GM23338 (cell line): ENCODE data around the gene HIBADH. TPM values are rescaled to one million over a fixed set of nuclear protein-coding genes. Genes with fewer than 3 reads are reported as not detected.

ENCODE experiments used
- ATAC-seq: fragments of 200-7000 bp; cut with Tn5 transposase; 3 replicates; pipeline ENCODE4 v1.9.1; 2020
- DNase-seq: peaks from one replicate; pipeline ENCODE4 v3.0.0-alpha.2; 2015; ENCODE audit warnings: low spot score
- H2AFZ ChIP-seq: fragments of 200-600 bp; sonication (generic); 2 replicates; pipeline ENCODE4 v1.8.0; 2016; ENCODE audit warnings: antibody characterized with exemption, mild to moderate bottlenecking, moderate library complexity
- H3F3A ChIP-seq: fragments of 200-600 bp; sonication (generic); replicated peaks from 2 replicates; pipeline ENCODE4 v1.8.0; 2017; ENCODE audit warnings: antibody characterized with exemption, mixed run types, low read depth
- H3K27ac ChIP-seq: fragments of 200-600 bp; sonication (generic); 2 replicates; pipeline ENCODE4 v1.6.1; 2016; ENCODE audit warnings: low read depth
- H3K27me3 ChIP-seq: fragments of 200-600 bp; sonication (generic); 2 replicates; pipeline ENCODE4 v1.8.0; 2016; ENCODE audit warnings: mild to moderate bottlenecking, mixed run types, moderate library complexity; ENCODE audit not compliant: insufficient read depth
- H3K36me3 ChIP-seq: fragments of 200-600 bp; sonication (generic); 2 replicates; pipeline ENCODE4 v1.8.0; 2016; ENCODE audit warnings: mild to moderate bottlenecking; ENCODE audit not compliant: insufficient read depth
- H3K4me1 ChIP-seq: fragments of 200-600 bp; sonication (generic); 2 replicates; pipeline ENCODE4 v1.8.0; 2016; ENCODE audit warnings: mild to moderate bottlenecking, moderate library complexity; ENCODE audit not compliant: insufficient read depth
- H3K4me2 ChIP-seq: fragments of 200-600 bp; sonication (generic); 2 replicates; pipeline ENCODE4 v1.7.1; 2017; ENCODE audit warnings: mixed run types
- H3K4me3 ChIP-seq: fragments of 200-600 bp; sonication (generic); 2 replicates; pipeline ENCODE4 v1.6.1; 2016; ENCODE audit warnings: mixed run types
- H3K79me2 ChIP-seq: fragments of 200-600 bp; sonication (generic); replicated peaks from 2 replicates; pipeline ENCODE4 v1.8.0; 2017; ENCODE audit warnings: mild to moderate bottlenecking; ENCODE audit not compliant: insufficient read depth
- H3K9me2 ChIP-seq: fragments of 200-600 bp; sonication (generic); 2 replicates; pipeline ENCODE4 v1.8.0; 2017; ENCODE audit not compliant: insufficient read depth
- H4K20me1 ChIP-seq: fragments of 200-600 bp; sonication (generic); replicated peaks from 2 replicates; pipeline ENCODE4 v1.8.0; 2017; ENCODE audit warnings: mild to moderate bottlenecking; ENCODE audit not compliant: insufficient read depth
- H3K27ac Mint-ChIP-seq: 2 replicates; pipeline ENCODE4 v1.8.0; 2020; ENCODE audit warnings: inconsistent platforms, mild to moderate bottlenecking, moderate library complexity, mixed read lengths
- H3K27me3 Mint-ChIP-seq: 3 replicates; pipeline ENCODE4 v1.8.0; 2022; ENCODE audit warnings: low read depth, mild to moderate bottlenecking, moderate library complexity, mixed read lengths, inconsistent platforms; ENCODE audit not compliant: insufficient read depth, poor library complexity
- H3K36me3 Mint-ChIP-seq: 3 replicates; pipeline ENCODE4 v1.8.0; 2021; ENCODE audit warnings: low read depth, mild to moderate bottlenecking, inconsistent platforms, moderate library complexity, mixed read lengths
- H3K4me1 Mint-ChIP-seq: 3 replicates; pipeline ENCODE4 v1.8.0; 2020; ENCODE audit warnings: mild to moderate bottlenecking, inconsistent platforms, mixed read lengths
- H3K4me3 Mint-ChIP-seq: 3 replicates; pipeline ENCODE4 v1.8.0; 2021; ENCODE audit warnings: moderate library complexity, mild to moderate bottlenecking, inconsistent platforms, mixed read lengths
- H3K9me3 Mint-ChIP-seq: 3 replicates; pipeline ENCODE4 v1.8.0; 2020; ENCODE audit warnings: moderate library complexity, mild to moderate bottlenecking, inconsistent platforms, mixed read lengths
- EZH2 ChIP-seq: fragments of 200-600 bp; sonication (generic); IDR thresholded peaks from one replicate; pipeline ENCODE4 v1.8.0; 2017; ENCODE audit warnings: antibody characterized with exemption, mild to moderate bottlenecking, low read depth; ENCODE audit not compliant: unreplicated experiment
- JUNB ChIP-seq: IDR thresholded peaks from one replicate; pipeline ENCODE4 v1.6.1; 2016; ENCODE audit warnings: antibody characterized with exemption; ENCODE audit not compliant: unreplicated experiment
- NANOG ChIP-seq: IDR thresholded peaks from 2 replicates; pipeline ENCODE4 v1.6.1; 2016; ENCODE audit warnings: antibody characterized with exemption, borderline replicate concordance
- POLR2AphosphoS5 ChIP-seq: IDR thresholded peaks from 2 replicates; pipeline ENCODE4 v1.6.1; 2016; ENCODE audit warnings: antibody characterized with exemption, low read depth
- STAT1 ChIP-seq: IDR thresholded peaks from one replicate; pipeline ENCODE4 v1.6.1; 2016; ENCODE audit warnings: antibody characterized with exemption; ENCODE audit not compliant: unreplicated experiment
- ZNF331 ChIP-seq: fragments of 250-450 bp; sonication (Bioruptor Pico); IDR thresholded peaks from 2 replicates; pipeline ENCODE4 v1.5.0; 2020; ENCODE audit warnings: low read depth, mild to moderate bottlenecking, moderate library complexity
- polyA plus RNA-seq: library from polyadenylated mRNA; unstranded; fragments of >200 nt; fragmentation: Nextera tagmentation; extraction: Ambion mirVana; gene quantifications from 2 replicates; pipeline ENCODE4 v1.2.1, GENCODE V29; 2016
- total RNA-seq: library from RNA; depleted of rRNA; stranded (reverse); fragments of >200 nt; shearing (Covaris generic); gene quantifications from 2 replicates; pipeline ENCODE4 v1.2.3, GENCODE V29; 2014
- TF ChIP-seq, protein P1 (sequence below): IDR thresholded peaks from one replicate; pipeline ENCODE4 v1.6.1; 2018; ENCODE audit warnings: antibody characterized with exemption; ENCODE audit not compliant: unreplicated experiment
- TF ChIP-seq, protein P2 (sequence below), 2 experiments: fragments of 200-600 bp in 1 of 2; sonication (generic) in 1 of 2; conservative IDR thresholded peaks; 2 replicates each; pipeline versions ENCODE4 v1.5.1 to v1.6.1; 2016 to 2017; ENCODE audit warnings: antibody characterized with exemption in 2 of 2, low read depth in 2 of 2, mild to moderate bottlenecking in 2 of 2, moderate library complexity in 1 of 2
- TF ChIP-seq, protein P3 (sequence below): IDR thresholded peaks from 2 replicates; pipeline ENCODE4 v1.6.1; 2016; ENCODE audit warnings: antibody characterized with exemption

HIBADH gene
- total and polyA plus RNA-seq, 2 experiments from 2014 or later, result 31.3 to 57.0 TPM

DNA sequence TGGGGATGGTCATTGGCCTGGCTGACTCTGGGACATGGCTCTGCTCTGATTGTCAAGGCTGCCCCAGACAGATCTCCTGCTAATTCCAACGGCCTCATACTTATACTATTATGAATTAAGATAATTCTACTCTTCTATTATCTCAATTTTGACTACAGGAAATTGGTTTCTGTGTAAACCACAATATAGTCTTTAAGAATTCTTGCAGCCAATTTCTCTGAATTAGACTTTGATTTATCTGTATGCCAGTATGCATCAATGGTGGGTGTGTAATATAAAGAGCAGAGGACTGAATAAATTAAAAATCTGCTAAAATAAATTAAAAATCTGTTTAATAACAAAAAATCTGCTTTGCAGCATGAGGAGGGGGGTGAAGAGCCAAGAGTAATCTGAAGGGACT, 27.0 kb downstream of the HIBADH start (continued):
- TF ChIP-seq POLR2AphosphoS5 (no peak), NANOG (no peak), JUNB (no peak), ZNF331 (CRISPR knock-in tag) (no peak), EZH2 (no peak)
- TF ChIP-seq, protein P1, sequence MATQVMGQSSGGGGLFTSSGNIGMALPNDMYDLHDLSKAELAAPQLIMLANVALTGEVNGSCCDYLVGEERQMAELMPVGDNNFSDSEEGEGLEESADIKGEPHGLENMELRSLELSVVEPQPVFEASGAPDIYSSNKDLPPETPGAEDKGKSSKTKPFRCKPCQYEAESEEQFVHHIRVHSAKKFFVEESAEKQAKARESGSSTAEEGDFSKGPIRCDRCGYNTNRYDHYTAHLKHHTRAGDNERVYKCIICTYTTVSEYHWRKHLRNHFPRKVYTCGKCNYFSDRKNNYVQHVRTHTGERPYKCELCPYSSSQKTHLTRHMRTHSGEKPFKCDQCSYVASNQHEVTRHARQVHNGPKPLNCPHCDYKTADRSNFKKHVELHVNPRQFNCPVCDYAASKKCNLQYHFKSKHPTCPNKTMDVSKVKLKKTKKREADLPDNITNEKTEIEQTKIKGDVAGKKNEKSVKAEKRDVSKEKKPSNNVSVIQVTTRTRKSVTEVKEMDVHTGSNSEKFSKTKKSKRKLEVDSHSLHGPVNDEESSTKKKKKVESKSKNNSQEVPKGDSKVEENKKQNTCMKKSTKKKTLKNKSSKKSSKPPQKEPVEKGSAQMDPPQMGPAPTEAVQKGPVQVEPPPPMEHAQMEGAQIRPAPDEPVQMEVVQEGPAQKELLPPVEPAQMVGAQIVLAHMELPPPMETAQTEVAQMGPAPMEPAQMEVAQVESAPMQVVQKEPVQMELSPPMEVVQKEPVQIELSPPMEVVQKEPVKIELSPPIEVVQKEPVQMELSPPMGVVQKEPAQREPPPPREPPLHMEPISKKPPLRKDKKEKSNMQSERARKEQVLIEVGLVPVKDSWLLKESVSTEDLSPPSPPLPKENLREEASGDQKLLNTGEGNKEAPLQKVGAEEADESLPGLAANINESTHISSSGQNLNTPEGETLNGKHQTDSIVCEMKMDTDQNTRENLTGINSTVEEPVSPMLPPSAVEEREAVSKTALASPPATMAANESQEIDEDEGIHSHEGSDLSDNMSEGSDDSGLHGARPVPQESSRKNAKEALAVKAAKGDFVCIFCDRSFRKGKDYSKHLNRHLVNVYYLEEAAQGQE, result no peak
- TF ChIP-seq, protein P2, sequence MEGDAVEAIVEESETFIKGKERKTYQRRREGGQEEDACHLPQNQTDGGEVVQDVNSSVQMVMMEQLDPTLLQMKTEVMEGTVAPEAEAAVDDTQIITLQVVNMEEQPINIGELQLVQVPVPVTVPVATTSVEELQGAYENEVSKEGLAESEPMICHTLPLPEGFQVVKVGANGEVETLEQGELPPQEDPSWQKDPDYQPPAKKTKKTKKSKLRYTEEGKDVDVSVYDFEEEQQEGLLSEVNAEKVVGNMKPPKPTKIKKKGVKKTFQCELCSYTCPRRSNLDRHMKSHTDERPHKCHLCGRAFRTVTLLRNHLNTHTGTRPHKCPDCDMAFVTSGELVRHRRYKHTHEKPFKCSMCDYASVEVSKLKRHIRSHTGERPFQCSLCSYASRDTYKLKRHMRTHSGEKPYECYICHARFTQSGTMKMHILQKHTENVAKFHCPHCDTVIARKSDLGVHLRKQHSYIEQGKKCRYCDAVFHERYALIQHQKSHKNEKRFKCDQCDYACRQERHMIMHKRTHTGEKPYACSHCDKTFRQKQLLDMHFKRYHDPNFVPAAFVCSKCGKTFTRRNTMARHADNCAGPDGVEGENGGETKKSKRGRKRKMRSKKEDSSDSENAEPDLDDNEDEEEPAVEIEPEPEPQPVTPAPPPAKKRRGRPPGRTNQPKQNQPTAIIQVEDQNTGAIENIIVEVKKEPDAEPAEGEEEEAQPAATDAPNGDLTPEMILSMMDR (conservative IDR thresholded peaks at IDR 0.05; ENCODE audit: low read depth in 2 of 2), result no peak

DNA sequence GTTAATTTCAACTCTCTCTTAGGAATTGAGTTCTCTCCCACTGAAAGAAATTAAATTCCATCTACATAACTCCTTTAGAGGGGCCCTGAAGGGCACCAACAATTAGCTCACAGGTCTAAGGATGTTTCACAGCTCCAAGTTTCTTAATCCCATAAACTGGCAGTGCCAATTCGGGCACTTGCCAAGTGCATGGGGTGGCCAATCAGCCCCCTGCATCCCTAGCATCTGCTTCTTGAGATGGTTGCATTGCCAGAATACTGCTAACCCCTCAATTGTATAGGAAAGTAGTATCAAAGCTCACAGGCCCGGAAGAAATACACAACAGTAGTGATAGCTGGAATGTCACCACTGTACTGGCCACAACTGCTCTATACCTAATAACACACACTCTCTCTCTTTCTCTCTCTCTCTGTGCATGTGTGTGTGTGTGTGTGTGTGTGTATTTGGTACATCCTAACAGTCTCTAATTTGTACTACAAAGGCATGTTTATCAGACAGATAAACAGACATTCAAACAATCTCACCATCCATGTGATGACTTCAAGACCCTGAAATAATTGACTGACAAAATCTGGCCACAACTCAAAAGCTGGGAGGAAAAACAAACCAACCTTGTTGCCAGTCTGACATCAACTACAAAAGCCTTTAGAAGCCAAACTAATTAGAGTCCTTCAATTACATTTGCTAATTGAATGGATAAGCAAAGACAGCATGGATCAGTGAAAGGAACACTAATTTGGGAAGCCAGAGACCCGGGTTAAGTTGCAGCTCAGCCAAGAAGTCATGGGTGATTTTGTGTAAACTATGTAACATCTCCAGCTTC, 27.8 kb downstream of the HIBADH start:
- Histone ChIP-seq H3K4me3 (no peak overlapping the region), H2AFZ (no peak overlapping the region), H3K9me2 (no peaks in the 10 kb centered on the region), H4K20me1 (no peaks in the 10 kb centered on the region; the same call in 1 of the 2 replicates), H3K79me2 (peaks cover 3% of the 10 kb centered on the region; the same call in 1 of the 2 replicates), H3K36me3 (no peaks in the 10 kb centered on the region), H3K4me2 (no peak overlapping the region), H3F3A (no peaks in the 10 kb centered on the region), H3K4me1 (peaks cover 22% of the 10 kb centered on the region), H3K27me3 (no peaks in the 10 kb centered on the region), H3K27ac (no peak overlapping the region)
- peaks cover 6% of the 10 kb centered on the region for H3K27me3 Mint-ChIP-seq
- H3K4me3 Mint-ChIP-seq, result no peak overlapping the region
- no peak for ATAC-seq
- peaks cover 35% of the 10 kb centered on the region for H3K4me1 Mint-ChIP-seq
- H3K9me3 Mint-ChIP-seq, result no peaks in the 10 kb centered on the region
- no peak overlapping the region for H3K27ac Mint-ChIP-seq
- no peak for DNase-seq
- H3K36me3 Mint-ChIP-seq, result peaks cover 9% of the 10 kb centered on the region; the same call in 2 of the 3 replicates
- TF ChIP-seq, protein P3, sequence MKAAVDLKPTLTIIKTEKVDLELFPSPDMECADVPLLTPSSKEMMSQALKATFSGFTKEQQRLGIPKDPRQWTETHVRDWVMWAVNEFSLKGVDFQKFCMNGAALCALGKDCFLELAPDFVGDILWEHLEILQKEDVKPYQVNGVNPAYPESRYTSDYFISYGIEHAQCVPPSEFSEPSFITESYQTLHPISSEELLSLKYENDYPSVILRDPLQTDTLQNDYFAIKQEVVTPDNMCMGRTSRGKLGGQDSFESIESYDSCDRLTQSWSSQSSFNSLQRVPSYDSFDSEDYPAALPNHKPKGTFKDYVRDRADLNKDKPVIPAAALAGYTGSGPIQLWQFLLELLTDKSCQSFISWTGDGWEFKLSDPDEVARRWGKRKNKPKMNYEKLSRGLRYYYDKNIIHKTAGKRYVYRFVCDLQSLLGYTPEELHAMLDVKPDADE, result no peak
- TF ChIP-seq STAT1, result no peak
